Esophagus muscularis mucosa (tissue), 3 donors: ENCODE results near the gene SPSB1.

Experiments
- POLR2AphosphoS5 ChIP-seq, 2 donors: sonication (generic); formaldehyde crosslinking; IDR thresholded peaks; one replicate each; pipeline ENCODE4 v1.6.1; 2017; ENCODE audit warnings: antibody characterized with exemption in 2 of 2
- TF ChIP-seq, protein P1 (sequence below), 3 experiments: fragments of 200-600 bp in 2 of 3; fragments of 450-650 bp in 1 of 3; sonication (generic) in 2 of 3; IDR thresholded peaks; one replicate each; pipeline ENCODE4 v1.5.1; 2017 to 2019; ENCODE audit warnings: antibody characterized with exemption in 3 of 3, mild to moderate bottlenecking in 2 of 3, moderate library complexity in 1 of 3

DNA sequence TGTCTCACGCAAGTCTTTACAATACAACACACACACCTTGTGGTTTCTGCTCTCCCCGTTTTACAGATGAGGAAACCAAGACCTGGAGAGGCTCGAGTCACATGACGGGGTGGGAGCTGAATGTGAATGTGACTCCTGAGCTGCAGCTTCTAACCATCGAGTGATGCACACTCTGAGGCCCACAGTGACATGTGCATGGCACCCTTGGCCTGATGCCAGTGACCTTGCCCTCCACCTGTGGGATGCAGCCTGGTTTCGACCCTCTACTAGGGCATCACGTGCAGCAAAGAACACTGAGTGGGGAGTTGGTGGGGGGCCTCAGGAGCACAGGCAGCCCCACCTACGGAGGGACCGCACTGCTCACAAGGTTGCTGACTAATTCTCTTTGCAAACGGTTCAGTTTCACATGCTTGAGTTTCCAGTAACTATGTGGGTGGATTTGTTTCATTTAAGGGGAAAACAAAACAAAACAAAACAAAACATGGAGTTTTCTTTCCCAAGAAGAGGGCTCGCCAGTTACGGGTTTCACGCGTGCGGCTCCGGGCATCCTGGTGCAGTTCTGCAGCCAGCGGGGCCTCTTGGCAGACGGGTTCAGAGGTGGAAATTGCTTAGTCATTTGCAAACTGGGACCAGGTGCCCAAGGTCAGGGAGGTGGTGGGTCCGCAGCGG is 22.9 kb downstream of the SPSB1 start:
- TF ChIP-seq, protein P1, sequence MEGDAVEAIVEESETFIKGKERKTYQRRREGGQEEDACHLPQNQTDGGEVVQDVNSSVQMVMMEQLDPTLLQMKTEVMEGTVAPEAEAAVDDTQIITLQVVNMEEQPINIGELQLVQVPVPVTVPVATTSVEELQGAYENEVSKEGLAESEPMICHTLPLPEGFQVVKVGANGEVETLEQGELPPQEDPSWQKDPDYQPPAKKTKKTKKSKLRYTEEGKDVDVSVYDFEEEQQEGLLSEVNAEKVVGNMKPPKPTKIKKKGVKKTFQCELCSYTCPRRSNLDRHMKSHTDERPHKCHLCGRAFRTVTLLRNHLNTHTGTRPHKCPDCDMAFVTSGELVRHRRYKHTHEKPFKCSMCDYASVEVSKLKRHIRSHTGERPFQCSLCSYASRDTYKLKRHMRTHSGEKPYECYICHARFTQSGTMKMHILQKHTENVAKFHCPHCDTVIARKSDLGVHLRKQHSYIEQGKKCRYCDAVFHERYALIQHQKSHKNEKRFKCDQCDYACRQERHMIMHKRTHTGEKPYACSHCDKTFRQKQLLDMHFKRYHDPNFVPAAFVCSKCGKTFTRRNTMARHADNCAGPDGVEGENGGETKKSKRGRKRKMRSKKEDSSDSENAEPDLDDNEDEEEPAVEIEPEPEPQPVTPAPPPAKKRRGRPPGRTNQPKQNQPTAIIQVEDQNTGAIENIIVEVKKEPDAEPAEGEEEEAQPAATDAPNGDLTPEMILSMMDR (IDR thresholded peaks at IDR 0.05) = no peak
- TF ChIP-seq POLR2AphosphoS5 (IDR thresholded peaks at IDR 0.05) = peak in 1 of 2 donors; percentile 34
